ENCODE measurements around the gene RSPH3.
"Not testable (repeated sequence)": the region's sequence is repeated elsewhere in the genome, so short reads cannot be mapped to it uniquely, and the experiment has no call there.

RSPH3 gene

GRCh38 chr6:158999666-159000403, at the start of gene RSPH3:
RSPH3 (minus strand) TSS chr6:159000202; CDS start chr6:158999550, 652 bp downstream.
- DNase-seq (ENCODE audit: low read depth in 2 of 2): peak; percentile 86

DNA sequence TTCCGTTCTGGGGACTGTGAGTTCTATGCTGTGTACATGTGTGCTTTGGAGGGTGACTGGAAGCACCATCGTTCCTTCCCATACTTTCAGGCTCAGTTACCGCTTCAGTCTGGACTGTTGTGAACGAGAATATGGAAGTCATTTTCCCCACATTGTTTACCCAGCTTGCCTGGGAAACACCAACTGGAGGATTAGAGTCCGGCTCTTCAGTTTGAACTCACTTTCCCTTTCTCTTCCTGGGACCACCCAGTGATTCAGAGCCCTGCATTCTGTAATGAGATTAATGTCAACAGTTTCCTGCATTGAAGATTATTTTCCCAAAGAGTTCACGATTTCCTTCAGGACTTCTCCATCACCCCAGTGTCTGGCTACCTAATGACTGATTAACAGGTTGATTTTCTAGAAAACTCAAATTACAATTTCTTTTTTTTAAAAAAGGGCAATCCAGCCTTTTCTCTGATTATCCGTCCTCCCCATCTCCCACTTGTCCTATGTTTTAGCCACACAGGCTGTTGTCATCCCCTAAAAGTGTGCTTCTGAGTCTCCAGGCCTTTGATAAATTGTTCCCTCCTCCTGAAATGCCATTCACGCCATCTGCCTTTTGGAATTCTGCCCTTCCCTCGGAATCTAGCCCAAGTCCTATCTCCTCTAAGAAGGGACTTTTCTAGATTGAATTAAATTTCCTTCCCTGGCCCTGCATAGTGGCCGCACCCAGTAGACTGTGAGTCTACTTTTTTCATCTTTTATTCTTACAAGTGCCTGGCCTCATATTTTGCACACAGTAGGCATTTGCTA, 48.1 kb upstream of the RSPH3 start:
- DNase-seq (ENCODE audit: low read depth in 2 of 2): no peak

GRCh38 chr6:159045801-159046200, 45.8 kb upstream of the RSPH3 start:
- no peak for DNase-seq (ENCODE audit: low read depth in 2 of 2)

DNA sequence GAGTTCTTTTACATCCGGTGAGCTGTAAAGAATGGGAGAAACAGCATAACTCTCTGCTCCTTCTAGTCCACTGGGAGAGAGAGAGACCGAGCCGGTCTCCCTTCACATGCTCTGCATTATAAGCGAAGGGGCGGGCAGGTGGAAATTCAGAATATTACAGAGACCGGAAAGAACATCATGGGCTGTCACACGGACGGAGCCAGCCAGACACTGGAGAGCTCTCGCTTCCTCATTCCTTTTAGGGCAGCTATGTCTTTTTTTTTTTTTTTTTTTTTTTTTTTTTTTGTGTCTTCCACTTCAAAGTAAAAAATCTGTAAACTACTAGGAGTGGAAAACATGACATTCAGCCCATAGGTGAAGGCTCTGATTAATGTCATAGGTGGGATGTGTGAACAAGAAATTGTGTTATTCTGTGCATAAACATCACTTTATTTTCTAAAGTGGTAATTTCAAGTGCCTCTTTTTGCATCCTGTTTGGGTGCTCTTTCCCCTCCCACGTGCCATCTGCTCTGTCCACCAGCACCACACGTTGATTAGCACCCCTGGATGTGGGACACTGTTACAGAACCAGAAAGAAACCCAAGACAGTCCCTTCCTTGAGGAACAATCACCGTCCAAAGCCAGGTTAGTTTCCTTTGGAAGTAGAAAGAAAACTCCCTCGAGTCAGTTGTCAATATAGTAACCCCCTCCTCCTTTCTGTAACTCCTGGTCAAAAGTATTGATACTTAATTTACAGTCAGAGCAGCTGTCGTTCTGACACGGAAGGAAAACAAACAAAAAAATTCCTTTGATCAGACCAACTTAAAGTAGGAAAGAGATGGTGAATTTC, 45.1 kb upstream of the RSPH3 start, which contains the start of gene TAGAP:
Gene TAGAP (minus strand): TSS at position 93 of the 829 bp plus-strand sequence. CDS start 845 bp downstream, outside the sequence.
- peak; percentile 76 to 86 for DNase-seq (ENCODE audit: low read depth in 2 of 2)

GRCh38 chr6:159043947-159044346, 43.9 kb upstream of the RSPH3 start:
- no peak for DNase-seq (ENCODE audit: low read depth in 2 of 2)

- no peak for DNase-seq (ENCODE audit: low read depth in 2 of 2)
These were observed 43.2 kb upstream of the RSPH3 start for GRCh38 chr6:159043251-159043650.

- no peak for DNase-seq (ENCODE audit: low read depth in 2 of 2)
These were observed 42.8 kb upstream of the RSPH3 start for GRCh38 chr6:159042826-159043181.

DNA sequence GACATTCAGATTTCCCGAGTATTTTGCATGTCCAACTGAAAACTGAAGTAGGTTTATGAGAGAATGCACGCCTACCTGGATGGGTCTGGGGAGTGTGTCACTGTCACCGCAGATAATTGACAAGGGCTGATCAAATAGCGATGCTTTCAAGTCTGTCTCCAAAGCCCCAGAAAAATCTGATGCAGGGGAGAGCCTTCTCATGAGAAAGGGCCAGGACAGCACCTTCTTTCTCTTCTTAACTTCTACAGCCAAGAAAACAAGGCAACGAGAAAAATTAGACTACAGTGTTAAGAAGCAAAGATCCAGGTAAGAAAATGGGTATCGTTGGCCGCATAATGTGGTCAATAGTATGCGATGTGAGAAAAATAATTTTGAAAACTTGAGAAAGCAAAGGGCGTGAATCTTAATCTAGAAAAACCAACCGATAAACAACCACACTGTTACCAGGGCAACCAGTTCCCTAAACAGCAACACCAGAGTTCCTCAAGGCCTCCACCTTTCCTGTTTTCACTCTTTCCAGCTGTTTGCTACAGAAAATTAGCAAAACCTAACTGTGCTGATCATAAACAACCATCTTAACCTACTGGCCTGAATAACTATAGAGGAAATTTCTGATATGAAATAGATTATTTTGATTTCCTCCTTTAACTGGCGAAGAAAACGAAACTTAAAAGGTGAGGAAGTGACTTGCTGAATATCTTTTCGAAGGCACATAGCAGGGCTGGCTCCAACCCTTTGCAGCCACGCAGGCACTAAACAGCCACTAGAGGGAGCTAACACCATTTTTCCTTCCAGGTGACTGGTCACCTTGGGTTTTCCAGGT, 42.2 kb upstream of the RSPH3 start:
- peak in 1 of 2 donors; percentile 57 for DNase-seq (ENCODE audit: low read depth in 2 of 2)

GRCh38 chr6:159041181-159041580, 41.2 kb upstream of the RSPH3 start:
- DNase-seq (ENCODE audit: low read depth in 2 of 2): no peak

- no peak for DNase-seq (ENCODE audit: low read depth in 2 of 2)
These were observed 39.9 kb upstream of the RSPH3 start for GRCh38 chr6:159039885-159040258.

GRCh38 chr6:159038914-159039884, 39.2 kb upstream of the RSPH3 start:
- DNase-seq (ENCODE audit: low read depth in 2 of 2): no peak

DNA sequence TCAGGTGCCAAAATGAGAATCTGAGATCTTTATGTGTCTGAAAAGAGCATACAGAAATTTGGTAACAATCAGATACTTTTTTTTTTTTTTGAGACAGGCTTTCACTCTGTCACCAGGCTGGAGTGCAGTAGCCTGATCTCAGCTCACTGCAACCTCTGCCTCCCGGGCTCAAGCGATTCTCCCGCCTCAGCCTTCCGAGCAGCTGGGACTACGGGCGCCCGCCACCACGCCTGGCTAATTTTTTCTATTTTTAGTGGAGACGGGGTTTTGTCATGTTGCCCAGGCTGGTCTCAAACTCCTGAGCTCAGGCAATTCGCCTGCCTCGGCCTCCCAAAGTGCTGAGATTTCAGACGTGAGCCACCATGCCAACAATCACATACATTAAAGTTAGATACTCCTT, 38.3 kb upstream of the RSPH3 start:
- not testable (repeated sequence) for DNase-seq (ENCODE audit: low read depth in 2 of 2)

- DNase-seq (ENCODE audit: low read depth in 2 of 2): no peak
These were observed 37.8 kb upstream of the RSPH3 start for GRCh38 chr6:159037756-159038290.

DNA sequence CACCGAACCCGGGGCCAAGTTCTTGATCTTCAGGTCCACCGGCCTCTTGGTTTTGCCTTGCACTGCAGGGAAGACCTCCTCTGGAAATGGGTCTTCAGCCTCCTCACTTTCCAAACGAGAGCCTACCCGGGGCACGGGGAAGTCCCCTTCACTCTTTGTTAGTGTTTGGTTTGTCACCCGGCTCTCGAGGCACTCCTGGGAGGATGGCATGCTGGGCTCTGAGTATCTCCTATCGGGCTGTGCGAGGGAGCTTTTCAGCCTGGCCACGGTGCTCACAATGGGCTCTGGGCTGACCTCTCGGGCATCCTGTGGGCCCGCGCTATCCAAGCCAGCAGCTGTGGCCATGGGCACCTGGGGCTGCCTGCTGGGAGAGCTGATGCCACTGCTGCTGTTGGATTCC, 36.7 kb upstream of the RSPH3 start:
- DNase-seq (ENCODE audit: low read depth in 2 of 2): no peak

DNA sequence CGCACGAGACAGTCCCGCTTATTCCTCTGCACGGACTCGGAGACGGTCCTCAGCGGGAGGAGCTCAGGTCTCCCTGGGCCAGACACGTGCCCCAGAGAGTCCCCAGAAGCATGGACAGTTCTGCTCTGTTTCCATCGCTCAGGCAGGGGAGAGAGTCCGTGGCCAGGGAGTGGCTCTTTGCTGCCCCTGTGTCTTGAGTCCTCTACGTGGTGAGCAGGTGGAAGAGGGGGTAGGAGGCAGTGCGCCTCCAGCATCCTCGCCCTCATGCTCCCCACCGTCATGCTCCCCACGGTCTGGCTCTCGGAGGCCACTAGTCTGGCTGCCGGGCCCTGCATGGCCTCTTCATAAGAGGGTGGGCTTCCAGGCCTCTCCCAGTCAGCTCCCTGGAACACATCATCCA, 35.9 kb upstream of the RSPH3 start:
- DNase-seq (ENCODE audit: low read depth in 2 of 2): no peak

- no peak for DNase-seq (ENCODE audit: low read depth in 2 of 2)
These were observed 33.4 kb upstream of the RSPH3 start for GRCh38 chr6:159033160-159034049.

DNA sequence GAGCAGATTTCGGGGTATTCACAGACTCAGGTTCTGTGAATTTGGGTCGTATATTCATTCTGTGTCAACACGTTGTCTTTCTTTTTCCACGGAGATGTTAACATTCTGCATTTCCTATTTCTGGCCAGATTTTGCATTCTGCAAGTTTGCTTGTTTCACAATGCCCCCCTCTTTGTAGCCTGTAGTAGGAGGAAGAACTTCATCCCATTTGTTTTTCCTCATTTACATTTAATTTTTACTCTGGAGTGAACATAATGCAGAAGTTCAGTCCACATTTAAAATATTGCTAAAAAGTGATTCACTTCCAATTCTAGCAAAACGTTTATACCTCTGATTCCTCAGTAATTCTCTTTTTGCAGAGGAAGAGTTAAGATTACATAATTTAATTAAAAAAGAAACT, 31.8 kb upstream of the RSPH3 start:
- no peak for DNase-seq (ENCODE audit: low read depth in 2 of 2)

DNA sequence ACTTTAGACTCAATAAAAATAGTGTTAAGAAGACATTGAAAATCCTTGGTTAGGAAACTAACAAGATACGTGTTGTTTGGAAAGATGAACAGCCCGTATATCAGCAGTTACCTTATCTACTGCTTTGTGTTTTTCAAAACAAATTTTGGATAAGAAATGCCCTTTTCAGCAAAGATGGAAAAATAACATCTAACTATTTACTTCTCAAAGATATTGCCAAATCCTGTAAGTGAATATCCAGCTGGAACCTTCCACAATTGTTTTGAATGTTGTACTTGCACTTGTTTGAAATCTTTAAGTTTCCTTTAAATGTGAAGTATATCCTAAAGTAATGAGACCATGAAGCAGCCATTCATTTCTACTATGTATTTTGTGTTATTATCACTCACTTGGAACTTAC, 30.2 kb upstream of the RSPH3 start:
- no peak for DNase-seq (ENCODE audit: low read depth in 2 of 2)

- DNase-seq (ENCODE audit: low read depth in 2 of 2): not testable (repeated sequence)
These were observed 25.2 kb upstream of the RSPH3 start for GRCh38 chr6:159025224-159025623.

All from activated CD8-positive, alpha-beta memory T cell treated with anti-CD3 and anti-CD28 coated beads for 4 hours (primary cell).